Transverse colon (tissue), 3 donors: Measurements from ENCODE around the gene ALDH3A1.

Experiments used
- EP300 ChIP-seq: sonication (generic); formaldehyde crosslinking; IDR thresholded peaks from one replicate; pipeline ENCODE4 v1.6.1; 2017; ENCODE audit warnings: antibody characterized with exemption, low read depth
- TF ChIP-seq, protein P1 (sequence below), 5 experiments: fragments of 200-600 bp in 3 of 5; fragments of 450-650 bp in 2 of 5; sonication (generic) in 3 of 5; IDR thresholded peaks; 1 replicate in 2 of 5; 2 replicates in 3 of 5; pipeline ENCODE4 v1.5.1; 2016 to 2017; ENCODE audit warnings: antibody characterized with exemption in 5 of 5, inconsistent platforms in 3 of 5, mild to moderate bottlenecking in 2 of 5, moderate library complexity in 1 of 5

DNA sequence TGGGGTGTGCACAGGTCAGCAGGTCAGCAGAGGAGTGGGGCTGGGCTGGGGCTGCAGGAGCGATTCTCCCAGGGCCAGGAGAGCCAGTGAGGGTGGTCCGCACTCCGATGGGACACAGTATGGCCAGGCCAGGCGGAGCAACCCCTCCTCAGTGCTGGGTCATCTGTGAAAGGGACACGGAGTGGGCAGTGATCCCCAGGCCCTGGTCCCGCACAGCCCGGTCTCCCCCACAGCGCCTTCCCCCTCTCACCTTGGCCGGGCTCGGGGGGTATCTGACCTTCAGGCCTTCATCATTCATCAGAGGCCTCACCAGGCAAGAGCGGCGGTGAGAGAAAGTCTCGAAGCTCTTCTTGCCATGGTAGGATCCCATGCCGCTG, 10.0 kb downstream of the ALDH3A1 start:
- TF ChIP-seq, protein P1, sequence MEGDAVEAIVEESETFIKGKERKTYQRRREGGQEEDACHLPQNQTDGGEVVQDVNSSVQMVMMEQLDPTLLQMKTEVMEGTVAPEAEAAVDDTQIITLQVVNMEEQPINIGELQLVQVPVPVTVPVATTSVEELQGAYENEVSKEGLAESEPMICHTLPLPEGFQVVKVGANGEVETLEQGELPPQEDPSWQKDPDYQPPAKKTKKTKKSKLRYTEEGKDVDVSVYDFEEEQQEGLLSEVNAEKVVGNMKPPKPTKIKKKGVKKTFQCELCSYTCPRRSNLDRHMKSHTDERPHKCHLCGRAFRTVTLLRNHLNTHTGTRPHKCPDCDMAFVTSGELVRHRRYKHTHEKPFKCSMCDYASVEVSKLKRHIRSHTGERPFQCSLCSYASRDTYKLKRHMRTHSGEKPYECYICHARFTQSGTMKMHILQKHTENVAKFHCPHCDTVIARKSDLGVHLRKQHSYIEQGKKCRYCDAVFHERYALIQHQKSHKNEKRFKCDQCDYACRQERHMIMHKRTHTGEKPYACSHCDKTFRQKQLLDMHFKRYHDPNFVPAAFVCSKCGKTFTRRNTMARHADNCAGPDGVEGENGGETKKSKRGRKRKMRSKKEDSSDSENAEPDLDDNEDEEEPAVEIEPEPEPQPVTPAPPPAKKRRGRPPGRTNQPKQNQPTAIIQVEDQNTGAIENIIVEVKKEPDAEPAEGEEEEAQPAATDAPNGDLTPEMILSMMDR (IDR thresholded peaks at IDR 0.05) = no peak
- TF ChIP-seq EP300 = no peak
